Lower leg skin (tissue), 4 donors: ENCODE data around the gene NEURL4. TPM values are rescaled to one million over a fixed set of nuclear protein-coding genes. Genes with fewer than 3 reads are reported as not detected.
"Not testable (repeated sequence)": the region's sequence is repeated elsewhere in the genome, so short reads cannot be mapped to it uniquely, and the experiment has no call there.

ENCODE experiments used
- DNase-seq, 2 donors: peaks; one replicate each; pipeline ENCODE4 v3.0.0-alpha.2; 2019; ENCODE audit warnings: low spot score in 2 of 2
- H3K4me3 ChIP-seq: fragments of 200-600 bp; sonication (generic); 2 replicates; pipeline ENCODE4 v1.5.1; 2017; ENCODE audit warnings: mild to moderate bottlenecking, low read depth; ENCODE audit not compliant: poor library complexity, severe bottlenecking
- CTCF ChIP-seq, 3 donors: fragments of 450-650 bp; IDR thresholded peaks; one replicate each; pipeline ENCODE4 v1.5.1; 2016; ENCODE audit warnings: antibody characterized with exemption in 3 of 3, mild to moderate bottlenecking in 3 of 3, moderate library complexity in 2 of 3
- POLR2A ChIP-seq, 2 donors: fragments of 450-650 bp; IDR thresholded peaks; one replicate each; pipeline ENCODE4 v1.6.1; 2016 to 2017; ENCODE audit warnings: antibody characterized with exemption in 2 of 2, mild to moderate bottlenecking in 1 of 2, moderate library complexity in 1 of 2
- WGBS, 2 donors: methylation state at CpG; one replicate each; pipeline ENCODE4 v1.1.5; 2018; 5-methylcytosine and 5-hydroxymethylcytosine counted together
- intact Hi-C: fragments of 100-400 bp; cut with DNase I; formaldehyde crosslinking; loops from one replicate; pipeline ENCODE4 v1.15.0; 2023; ENCODE audit warnings: low total_unique reads
- total RNA-seq, 4 donors: library from RNA; depleted of rRNA; stranded (reverse); fragments of >200 nt; gene quantifications; one replicate each; pipeline ENCODE4 v1.1.0, GENCODE V29; 2016

NEURL4 gene
- total RNA-seq, 4 donors from 2014 or later = 13.3 to 44.8 (median 22.3) TPM

- 68 to 74% methylated on average over 18 of the region's 18 CpGs for WGBS, 2 donors
- intact Hi-C loops = no loop called here
- no peak for DNase-seq
- TF ChIP-seq POLR2A (IDR thresholded peaks at IDR 0.05) (no peak), CTCF (IDR thresholded peaks at IDR 0.05) (no peak)
- no peak overlapping the region for H3K4me3 ChIP-seq
Measured at GRCh38 chr17:7346761-7347614, 17.9 kb upstream of the NEURL4 start.

- intact Hi-C loops = loop anchor here (2.0 kb wide), 1 partner anchor 62 kb away; the partner anchor contains the start of gene SLC2A4
Measured at GRCh38 chr17:7343250-7343649, 14.1 kb upstream of the NEURL4 start.

GRCh38 chr17:7341842-7342241 is 12.7 kb upstream of the NEURL4 start:
- TF ChIP-seq CTCF (IDR thresholded peaks at IDR 0.05) = no peak
- no peak for TF ChIP-seq POLR2A (IDR thresholded peaks at IDR 0.05)
- intact Hi-C loops = loop anchor here (2.0 kb wide), 1 partner anchor 61 kb away; the partner anchor contains the start of gene SLC2A4
- WGBS, 2 donors = 86 to 93% methylated on average over 9 to 13 of the region's 13 CpGs

More at GRCh38 chr17:7343250-7343649, 14.1 kb upstream of the NEURL4 start:
- TF ChIP-seq CTCF (IDR thresholded peaks at IDR 0.05) (no peak), POLR2A (IDR thresholded peaks at IDR 0.05) (no peak)
- H3K4me3 ChIP-seq = no peak overlapping the region
- 60 to 66% methylated on average over 9 to 14 of the region's 15 CpGs for WGBS, 2 donors
- DNase-seq = no peak

GRCh38 chr17:7340179-7340578 is 11.0 kb upstream of the NEURL4 start:
- no peak overlapping the region for H3K4me3 ChIP-seq
- intact Hi-C loops = no loop called here
- DNase-seq = no peak
- TF ChIP-seq POLR2A (IDR thresholded peaks at IDR 0.05) (no peak), CTCF (IDR thresholded peaks at IDR 0.05) (no peak)
- WGBS, 2 donors = 72 to 73% methylated on average over 2 of the region's 2 CpGs

More at GRCh38 chr17:7341842-7342241, 12.7 kb upstream of the NEURL4 start:
- H3K4me3 ChIP-seq = no peak overlapping the region
- DNase-seq = no peak

- H3K4me3 ChIP-seq, intact Hi-C loops, DNase-seq: not testable (repeated sequence)
- 71 to 76% methylated on average over 7 of the region's 7 CpGs for WGBS, 2 donors
Measured at GRCh38 chr17:7337600-7337999, 8.5 kb upstream of the NEURL4 start.

DNA sequence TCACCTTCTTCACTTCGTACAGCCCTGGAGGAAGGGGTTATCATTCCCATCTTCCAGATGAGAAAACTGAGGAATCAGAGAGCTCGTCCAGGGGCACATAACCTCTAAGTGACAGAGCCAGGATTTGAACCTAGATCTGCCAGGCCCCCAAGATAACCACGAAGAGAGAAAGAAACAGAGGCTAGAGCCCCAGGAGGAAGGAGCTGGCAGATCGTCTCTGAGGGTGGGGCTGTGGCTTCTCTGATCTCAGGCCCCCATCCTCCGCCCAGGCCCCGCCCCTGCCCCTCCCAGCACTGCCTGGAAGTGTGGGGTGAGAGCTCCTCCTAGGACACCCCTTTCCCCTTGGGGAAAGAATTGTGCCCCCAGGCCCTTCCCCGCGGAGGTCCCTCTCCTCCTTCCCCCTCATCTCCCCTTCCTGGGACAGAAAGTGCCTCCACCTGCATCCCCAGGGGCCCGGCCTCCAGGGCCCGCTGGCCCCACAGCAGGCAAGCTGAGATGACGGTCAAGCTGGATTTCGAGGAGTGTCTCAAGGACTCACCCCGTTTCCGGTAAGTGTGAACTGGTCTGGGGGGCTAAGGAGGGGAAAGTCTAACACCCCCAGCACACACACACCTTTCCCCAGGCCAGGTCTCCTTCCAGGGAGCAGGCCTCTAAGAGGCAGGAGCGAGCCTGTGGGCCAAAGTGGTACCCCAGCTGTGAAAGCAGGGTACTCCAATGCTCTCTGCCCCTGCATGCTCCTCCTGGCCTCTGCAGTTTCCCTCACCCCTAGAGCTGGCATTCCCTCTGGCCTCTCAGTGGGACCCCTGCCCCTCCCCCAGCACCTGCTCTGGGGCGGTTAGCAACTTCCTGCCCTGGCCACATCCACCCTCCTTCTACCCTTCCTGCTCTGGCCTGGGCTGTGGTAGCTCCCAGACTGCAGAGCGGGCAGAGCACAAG is 7.4 kb upstream of the NEURL4 start, which contains the start of gene ACAP1:
ACAP1 (plus strand) TSS at position 290 of the 936 bp plus-strand sequence; CDS start at position 496, 206 bp downstream.
- H3K4me3 ChIP-seq = no peak within 1 kb of the TSS
- WGBS, 2 donors = 39 to 44% methylated on average over 16 to 17 of the region's 17 CpGs

DNA sequence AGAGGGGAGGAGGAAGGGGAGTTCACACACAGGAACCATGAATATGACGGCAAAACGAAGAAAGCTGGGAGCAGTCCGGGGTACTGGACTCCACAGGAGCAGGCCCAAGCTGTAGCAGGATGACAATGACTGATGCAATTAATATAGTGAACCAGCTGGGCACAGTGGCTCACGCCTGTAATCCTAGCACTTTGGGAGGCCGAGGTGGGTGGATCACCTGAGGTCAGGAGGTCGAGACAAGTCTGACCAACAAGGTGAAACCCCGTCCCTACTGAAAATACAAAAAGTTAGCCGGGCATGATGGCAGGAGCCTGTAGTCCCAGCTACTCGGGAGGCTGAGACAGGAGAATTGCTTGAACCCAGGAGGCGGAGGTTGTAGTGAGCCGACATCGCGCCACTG is 6.6 kb upstream of the NEURL4 start:
- intact Hi-C loops, H3K4me3 ChIP-seq, DNase-seq: not testable (repeated sequence)
- WGBS, 2 donors = 75 to 83% methylated on average over 13 of the region's 13 CpGs

More for the DNA sequence above, 7.4 kb upstream of the NEURL4 start, which contains the start of gene ACAP1:
- intact Hi-C loops = no loop called here
- DNase-seq = no peak
- TF ChIP-seq POLR2A (IDR thresholded peaks at IDR 0.05) = no peak
- no peak for TF ChIP-seq CTCF (IDR thresholded peaks at IDR 0.05)
